SU-DHL-6 (cell line): Measurements from ENCODE around the gene GNAQ.

Experiments used
- H2AFZ ChIP-seq: fragments of 200-600 bp; sonication (generic); 2 replicates; pipeline ENCODE4 v1.6.1; 2014; ENCODE audit warnings: low read depth, mild to moderate bottlenecking, moderate library complexity, mixed read lengths, antibody characterized with exemption, low read length; ENCODE audit not compliant: severe bottlenecking
- H3F3A ChIP-seq: fragments of 200-600 bp; shearing (Covaris generic); 2 replicates; pipeline ENCODE4 v1.6.0; 2016; ENCODE audit warnings: antibody characterized with exemption, mild to moderate bottlenecking; ENCODE audit not compliant: insufficient read depth
- H3K27ac ChIP-seq: fragments of 200-600 bp; sonication (generic); 2 replicates; pipeline ENCODE4 v1.5.1; 2016; ENCODE audit warnings: low read depth, mild to moderate bottlenecking, low read length, moderate library complexity, mixed read lengths
- H3K27me3 ChIP-seq: fragments of 200-600 bp; sonication (generic), shearing (Covaris generic); 2 replicates; pipeline ENCODE4 v1.6.0; 2014; ENCODE audit warnings: mild to moderate bottlenecking, low read length
- H3K36me3 ChIP-seq: fragments of 200-600 bp; sonication (generic); 2 replicates; pipeline ENCODE4 v1.6.1; 2014; ENCODE audit warnings: mild to moderate bottlenecking, low read length, mixed read lengths
- H3K4me2 ChIP-seq: fragments of 300-600, 200-600 bp; shearing (Covaris generic), sonication (generic); 2 replicates; pipeline ENCODE4 v1.6.0; 2014; ENCODE audit warnings: low read length, low read depth, mild to moderate bottlenecking; ENCODE audit not compliant: poor library complexity, severe bottlenecking
- H3K4me3 ChIP-seq: fragments of 200-600 bp; sonication (generic); 2 replicates; pipeline ENCODE4 v1.5.1; 2014; ENCODE audit warnings: antibody characterized with exemption, low read length, mild to moderate bottlenecking, mixed read lengths; ENCODE audit not compliant: insufficient read depth, poor library complexity, severe bottlenecking
- H3K79me2 ChIP-seq: fragments of 200-600 bp; sonication (generic); 2 replicates; pipeline ENCODE4 v1.6.1; 2014; ENCODE audit warnings: mild to moderate bottlenecking, low read length, moderate library complexity; ENCODE audit not compliant: insufficient read depth
- H3K9ac ChIP-seq: fragments of 200-600 bp; sonication (generic); 2 replicates; pipeline ENCODE4 v1.7.0; 2014; ENCODE audit warnings: mild to moderate bottlenecking, low read length
- H3K9me2 ChIP-seq: fragments of 200-600 bp; sonication (generic); replicated peaks from 2 replicates; pipeline ENCODE4 v1.6.1; 2014; ENCODE audit warnings: low read length; ENCODE audit not compliant: insufficient read depth
- H3K9me3 ChIP-seq: fragments of 200-600 bp; sonication (generic); 2 replicates; pipeline ENCODE4 v1.6.1; 2014; ENCODE audit warnings: low read length, mixed read lengths; ENCODE audit not compliant: insufficient read depth
- H4K20me1 ChIP-seq: fragments of 200-600 bp; sonication (generic); 2 replicates; pipeline ENCODE4 v1.6.1; 2014; ENCODE audit warnings: low read depth, mild to moderate bottlenecking, antibody characterized with exemption, low read length, moderate library complexity, mixed read lengths
- EZH2phosphoT487 ChIP-seq: fragments of 200-600 bp; sonication (generic), shearing (Covaris generic); conservative IDR thresholded peaks from 2 replicates; pipeline ENCODE4 v1.6.1; 2018; ENCODE audit warnings: mild to moderate bottlenecking, antibody characterized with exemption, low read length, moderate library complexity, mixed read lengths
- TF ChIP-seq, protein P1 (sequence below): fragments of 200-600 bp; sonication (generic); IDR thresholded peaks from one replicate; pipeline ENCODE4 v1.5.1; 2017; ENCODE audit warnings: antibody characterized with exemption, mild to moderate bottlenecking, low read length, moderate library complexity; ENCODE audit not compliant: insufficient read depth, poor library complexity, severe bottlenecking

The GNAQ gene

DNA sequence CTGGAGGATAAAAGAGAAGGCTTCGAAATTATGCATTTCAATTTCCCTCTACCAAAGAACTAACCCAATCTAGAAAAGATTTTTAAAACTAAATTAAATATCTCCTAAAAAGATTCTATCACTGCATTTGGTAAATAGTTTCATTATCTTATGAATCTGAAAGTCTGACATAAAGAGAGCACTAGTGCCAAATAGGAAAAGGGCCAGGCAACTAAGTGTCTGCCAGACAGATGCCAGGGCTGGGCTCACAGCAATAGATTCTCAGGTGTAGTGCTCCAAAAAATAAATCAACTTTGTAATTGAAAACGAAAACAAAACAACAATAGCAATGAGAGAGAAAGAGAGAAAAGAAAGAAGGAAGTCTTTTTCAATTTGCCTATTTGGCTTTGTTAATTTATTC is 225.8 kb downstream of the GNAQ start:
- Histone ChIP-seq H3K27me3 (no peaks in the 10 kb centered on the region), H3K4me2 (no peak overlapping the region), H3K9me2 (no peaks in the 10 kb centered on the region), H4K20me1 (no peaks in the 10 kb centered on the region), H2AFZ (no peak overlapping the region), H3K79me2 (no peaks in the 10 kb centered on the region), H3K36me3 (no peaks in the 10 kb centered on the region), H3K9me3 (no peaks in the 10 kb centered on the region), H3K4me3 (no peak overlapping the region), H3F3A (no peaks in the 10 kb centered on the region), H3K9ac (no peak overlapping the region), H3K27ac (no peak overlapping the region)
- TF ChIP-seq EZH2phosphoT487: no peak
- TF ChIP-seq, protein P1, sequence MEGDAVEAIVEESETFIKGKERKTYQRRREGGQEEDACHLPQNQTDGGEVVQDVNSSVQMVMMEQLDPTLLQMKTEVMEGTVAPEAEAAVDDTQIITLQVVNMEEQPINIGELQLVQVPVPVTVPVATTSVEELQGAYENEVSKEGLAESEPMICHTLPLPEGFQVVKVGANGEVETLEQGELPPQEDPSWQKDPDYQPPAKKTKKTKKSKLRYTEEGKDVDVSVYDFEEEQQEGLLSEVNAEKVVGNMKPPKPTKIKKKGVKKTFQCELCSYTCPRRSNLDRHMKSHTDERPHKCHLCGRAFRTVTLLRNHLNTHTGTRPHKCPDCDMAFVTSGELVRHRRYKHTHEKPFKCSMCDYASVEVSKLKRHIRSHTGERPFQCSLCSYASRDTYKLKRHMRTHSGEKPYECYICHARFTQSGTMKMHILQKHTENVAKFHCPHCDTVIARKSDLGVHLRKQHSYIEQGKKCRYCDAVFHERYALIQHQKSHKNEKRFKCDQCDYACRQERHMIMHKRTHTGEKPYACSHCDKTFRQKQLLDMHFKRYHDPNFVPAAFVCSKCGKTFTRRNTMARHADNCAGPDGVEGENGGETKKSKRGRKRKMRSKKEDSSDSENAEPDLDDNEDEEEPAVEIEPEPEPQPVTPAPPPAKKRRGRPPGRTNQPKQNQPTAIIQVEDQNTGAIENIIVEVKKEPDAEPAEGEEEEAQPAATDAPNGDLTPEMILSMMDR: no peak

DNA sequence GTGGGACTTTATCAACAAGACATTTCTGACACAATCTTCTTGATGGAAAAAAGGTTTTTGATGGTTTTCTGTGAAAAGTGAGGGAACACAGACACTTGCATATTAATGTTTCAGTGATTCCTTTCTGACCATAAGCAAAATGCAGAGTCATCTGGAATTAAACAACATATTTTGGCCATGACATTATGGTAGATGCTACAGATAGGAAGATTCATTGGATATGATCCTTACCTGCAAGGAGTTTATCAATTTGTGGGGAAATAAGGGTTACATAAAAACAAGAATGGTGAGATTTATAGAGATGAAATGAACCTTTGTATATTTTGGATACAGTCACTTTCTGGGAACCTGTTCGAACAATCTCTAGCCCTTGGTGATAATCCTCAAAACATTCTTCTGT is 228.2 kb downstream of the GNAQ start:
- no peak overlapping the region for H3K9ac ChIP-seq
- H2AFZ ChIP-seq: no peak overlapping the region
- H3K4me2 ChIP-seq: no peak overlapping the region
- H3K27ac ChIP-seq: no peak overlapping the region
- H3F3A ChIP-seq: no peaks in the 10 kb centered on the region
- H3K4me3 ChIP-seq: no peak overlapping the region
- H3K9me2 ChIP-seq: no peaks in the 10 kb centered on the region
- H3K36me3 ChIP-seq: no peaks in the 10 kb centered on the region
- H4K20me1 ChIP-seq: no peaks in the 10 kb centered on the region
- H3K9me3 ChIP-seq: no peaks in the 10 kb centered on the region
- no peak for TF ChIP-seq EZH2phosphoT487
- TF ChIP-seq, protein P1: no peak
- no peaks in the 10 kb centered on the region for H3K27me3 ChIP-seq
- H3K79me2 ChIP-seq: no peaks in the 10 kb centered on the region

DNA sequence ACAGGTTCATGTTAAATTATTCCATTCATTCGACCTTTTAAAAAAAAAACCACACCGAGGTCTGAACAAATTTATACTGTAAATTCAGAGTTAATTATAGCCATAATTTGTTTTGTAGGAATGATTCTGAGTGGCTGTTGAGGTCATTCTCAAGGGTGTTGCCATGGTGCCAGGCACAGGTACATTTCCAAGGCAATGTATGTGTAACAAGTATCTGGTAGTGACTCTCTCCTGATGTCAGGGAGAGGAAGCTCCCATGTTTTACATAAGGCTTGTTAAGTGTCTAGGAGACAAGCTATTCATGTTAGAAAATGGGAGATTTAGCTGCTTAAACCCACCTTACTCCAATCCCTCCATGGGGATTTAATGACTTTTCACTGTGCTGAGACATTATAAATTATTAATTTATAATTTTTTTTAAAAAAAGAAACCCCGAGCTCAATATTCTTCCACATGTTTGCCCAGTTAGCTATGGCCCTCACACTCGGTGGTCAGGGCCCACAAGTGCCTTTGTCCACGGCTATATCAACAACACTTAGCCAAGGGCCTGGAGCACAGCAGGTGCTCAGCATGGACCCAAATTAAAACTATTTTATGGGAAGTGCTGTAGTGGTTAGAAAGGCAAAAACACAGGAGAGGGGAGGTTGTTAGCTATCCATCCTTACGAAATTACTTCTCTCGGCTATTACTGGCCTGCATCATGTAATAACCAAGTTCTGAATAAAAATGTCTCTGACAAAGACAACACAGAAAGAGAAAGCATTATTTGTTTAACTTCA is 228.9 kb downstream of the GNAQ start:
- Histone ChIP-seq H3K36me3 (no peaks in the 10 kb centered on the region), H3K9ac (no peak overlapping the region), H3F3A (no peaks in the 10 kb centered on the region), H4K20me1 (no peaks in the 10 kb centered on the region), H3K79me2 (no peaks in the 10 kb centered on the region), H3K9me2 (no peaks in the 10 kb centered on the region), H3K9me3 (no peaks in the 10 kb centered on the region), H3K4me2 (no peak overlapping the region), H3K27me3 (no peaks in the 10 kb centered on the region), H3K4me3 (no peak overlapping the region), H3K27ac (no peak overlapping the region), H2AFZ (no peak overlapping the region)
- TF ChIP-seq EZH2phosphoT487: no peak
- TF ChIP-seq, protein P1: no peak
